ENCODE data around the gene SLC7A1.

The SLC7A1 gene

DNA sequence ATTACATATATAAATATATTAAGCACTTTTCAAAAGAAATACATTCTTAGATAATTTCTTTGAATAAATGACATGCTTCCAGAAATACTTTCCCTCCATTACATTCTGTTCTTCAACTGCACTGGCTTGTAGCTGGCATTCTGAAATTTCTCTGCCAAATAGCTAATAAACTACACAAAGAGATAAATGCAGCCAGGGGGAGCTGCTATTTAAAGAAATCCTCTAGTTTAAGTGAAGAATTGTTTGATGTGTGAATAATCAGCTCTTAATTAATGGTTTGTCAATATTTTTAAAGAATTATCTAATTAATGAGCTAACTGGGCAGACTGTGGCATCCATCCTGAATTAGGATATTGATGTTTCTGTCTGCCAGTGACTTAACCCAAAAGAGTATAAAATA lies 30.7 kb downstream of the SLC7A1 start:
- no peak for DNase-seq (ENCODE audit: low spot score)
- in situ Hi-C loops (cut with MboI; ENCODE audit: low sequenced_read_pairs, unreplicated experiment): no loop called here
- TF ChIP-seq, protein P1, sequence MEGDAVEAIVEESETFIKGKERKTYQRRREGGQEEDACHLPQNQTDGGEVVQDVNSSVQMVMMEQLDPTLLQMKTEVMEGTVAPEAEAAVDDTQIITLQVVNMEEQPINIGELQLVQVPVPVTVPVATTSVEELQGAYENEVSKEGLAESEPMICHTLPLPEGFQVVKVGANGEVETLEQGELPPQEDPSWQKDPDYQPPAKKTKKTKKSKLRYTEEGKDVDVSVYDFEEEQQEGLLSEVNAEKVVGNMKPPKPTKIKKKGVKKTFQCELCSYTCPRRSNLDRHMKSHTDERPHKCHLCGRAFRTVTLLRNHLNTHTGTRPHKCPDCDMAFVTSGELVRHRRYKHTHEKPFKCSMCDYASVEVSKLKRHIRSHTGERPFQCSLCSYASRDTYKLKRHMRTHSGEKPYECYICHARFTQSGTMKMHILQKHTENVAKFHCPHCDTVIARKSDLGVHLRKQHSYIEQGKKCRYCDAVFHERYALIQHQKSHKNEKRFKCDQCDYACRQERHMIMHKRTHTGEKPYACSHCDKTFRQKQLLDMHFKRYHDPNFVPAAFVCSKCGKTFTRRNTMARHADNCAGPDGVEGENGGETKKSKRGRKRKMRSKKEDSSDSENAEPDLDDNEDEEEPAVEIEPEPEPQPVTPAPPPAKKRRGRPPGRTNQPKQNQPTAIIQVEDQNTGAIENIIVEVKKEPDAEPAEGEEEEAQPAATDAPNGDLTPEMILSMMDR (IDR thresholded peaks at IDR 0.05; ENCODE audit: borderline replicate concordance, control extremely low read depth, extremely low read depth, insufficient read depth, missing control alignments): no peak

- DNase-seq (ENCODE audit: low spot score): no peak
- TF ChIP-seq, protein P1 (IDR thresholded peaks at IDR 0.05; ENCODE audit: borderline replicate concordance, control extremely low read depth, extremely low read depth, insufficient read depth, missing control alignments): no peak
- in situ Hi-C loops (cut with MboI; ENCODE audit: low sequenced_read_pairs, unreplicated experiment): no loop called here
Measured at GRCh38 chr13:29564373-29564772, 31.1 kb downstream of the SLC7A1 start.

- TF ChIP-seq, protein P1 (IDR thresholded peaks at IDR 0.05; ENCODE audit: borderline replicate concordance, control extremely low read depth, extremely low read depth, insufficient read depth, missing control alignments): no peak
- no peak for DNase-seq (ENCODE audit: low spot score)
- in situ Hi-C loops (cut with MboI; ENCODE audit: low sequenced_read_pairs, unreplicated experiment): no loop called here
Measured at GRCh38 chr13:29563941-29564340, 31.5 kb downstream of the SLC7A1 start.

- DNase-seq (ENCODE audit: low spot score): no peak
Measured at GRCh38 chr13:29562786-29563438, 32.6 kb downstream of the SLC7A1 start.

DNA sequence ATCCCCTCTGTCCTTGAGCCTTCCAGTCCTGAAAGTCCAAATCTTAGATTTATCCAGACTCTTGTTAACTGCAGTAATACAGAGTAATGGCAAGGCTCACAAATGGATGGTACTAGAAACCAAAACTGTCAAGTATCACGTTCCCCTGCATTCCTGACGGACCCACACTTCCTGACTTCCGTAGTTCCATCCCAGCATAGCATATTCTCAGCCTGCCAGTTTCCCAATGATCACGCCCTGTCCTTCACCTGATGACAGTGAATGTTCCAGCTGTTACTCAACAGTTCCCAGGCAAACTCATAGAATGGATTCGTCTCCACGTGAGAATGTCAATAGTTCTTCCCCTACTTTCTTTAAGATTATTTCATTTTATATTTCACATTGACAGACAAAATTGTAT lies 33.6 kb downstream of the SLC7A1 start:
- TF ChIP-seq, protein P1 (IDR thresholded peaks at IDR 0.05; ENCODE audit: borderline replicate concordance, control extremely low read depth, extremely low read depth, insufficient read depth, missing control alignments): no peak
- in situ Hi-C loops (cut with MboI; ENCODE audit: low sequenced_read_pairs, unreplicated experiment): no loop called here
- DNase-seq (ENCODE audit: low spot score): no peak

More at GRCh38 chr13:29562786-29563438, 32.6 kb downstream of the SLC7A1 start:
- TF ChIP-seq, protein P1 (IDR thresholded peaks at IDR 0.05; ENCODE audit: borderline replicate concordance, control extremely low read depth, extremely low read depth, insufficient read depth, missing control alignments): no peak
- in situ Hi-C loops (cut with MboI; ENCODE audit: low sequenced_read_pairs, unreplicated experiment): no loop called here

DNA sequence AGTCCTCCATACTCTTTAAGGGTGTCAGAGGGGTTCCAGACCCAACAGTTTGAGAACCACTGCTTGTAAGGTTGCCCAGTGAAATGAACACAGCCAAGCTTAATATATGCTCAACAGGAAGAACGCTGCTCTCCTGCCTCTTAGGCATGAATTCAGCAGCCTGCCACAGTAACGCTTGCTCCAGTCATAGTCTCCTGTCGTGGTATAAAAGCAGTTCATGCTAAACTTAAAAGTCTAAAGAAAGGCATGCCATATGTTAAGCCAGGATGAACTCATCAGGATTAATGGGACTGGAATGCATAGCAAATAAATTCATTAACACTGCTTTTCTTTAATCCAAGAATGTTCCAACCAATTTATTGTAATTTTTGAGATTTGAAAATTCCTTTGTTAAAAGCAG lies 38.7 kb downstream of the SLC7A1 start:
- TF ChIP-seq, protein P1 (IDR thresholded peaks at IDR 0.05; ENCODE audit: borderline replicate concordance, control extremely low read depth, extremely low read depth, insufficient read depth, missing control alignments): no peak
- no peak for DNase-seq (ENCODE audit: low spot score)
- in situ Hi-C loops (cut with MboI; ENCODE audit: low sequenced_read_pairs, unreplicated experiment): no loop called here

Data from GM13976 (cell line).